NCI-H2029 (cell line): Measurements from ENCODE around the gene PGM1.

ENCODE experiments used
- DNase-seq: peaks from one replicate; lab custom pipeline; 2025; lab: John Stamatoyannopoulos, UW

PGM1 gene

DNA sequence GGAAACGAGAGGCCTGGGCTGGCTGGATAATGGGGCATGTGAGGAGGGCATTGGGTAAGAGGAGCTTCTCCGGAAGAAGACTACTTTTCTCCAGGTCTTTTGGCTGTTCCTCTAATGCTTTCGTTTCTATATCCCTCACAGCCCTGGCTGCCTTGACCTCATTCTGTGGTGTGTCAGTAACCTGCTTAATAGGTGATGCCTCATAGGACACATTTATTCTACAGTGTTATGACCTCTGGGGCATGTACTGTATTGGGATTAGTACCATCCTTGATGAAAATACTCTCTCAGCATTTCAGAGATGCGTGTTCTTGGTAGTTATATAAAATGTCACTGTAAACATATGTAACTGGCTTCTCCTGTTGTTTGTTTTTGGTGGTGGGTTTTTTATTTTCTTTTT, 40.1 kb downstream of the PGM1 start:
- DNase-seq: no peak

DNA sequence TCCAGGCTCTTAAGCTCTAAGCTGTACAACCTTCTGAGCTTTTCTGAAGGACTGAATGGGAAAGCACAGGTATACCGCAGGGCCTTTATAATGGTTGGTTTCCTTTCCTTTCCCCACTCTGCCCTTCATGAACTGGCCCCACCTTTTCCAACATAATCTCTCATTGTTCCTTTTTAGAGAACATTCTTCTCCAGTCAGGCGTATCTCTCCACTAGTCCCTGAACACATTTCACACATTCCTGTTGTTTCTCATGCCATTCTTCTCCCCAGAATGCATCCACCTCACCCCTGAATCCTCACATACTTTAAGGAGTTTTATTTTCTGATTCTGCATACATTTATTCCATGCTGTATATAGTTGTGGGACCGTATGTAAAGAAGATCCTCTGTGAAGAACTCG, 41.3 kb downstream of the PGM1 start:
- no peak for DNase-seq

DNA sequence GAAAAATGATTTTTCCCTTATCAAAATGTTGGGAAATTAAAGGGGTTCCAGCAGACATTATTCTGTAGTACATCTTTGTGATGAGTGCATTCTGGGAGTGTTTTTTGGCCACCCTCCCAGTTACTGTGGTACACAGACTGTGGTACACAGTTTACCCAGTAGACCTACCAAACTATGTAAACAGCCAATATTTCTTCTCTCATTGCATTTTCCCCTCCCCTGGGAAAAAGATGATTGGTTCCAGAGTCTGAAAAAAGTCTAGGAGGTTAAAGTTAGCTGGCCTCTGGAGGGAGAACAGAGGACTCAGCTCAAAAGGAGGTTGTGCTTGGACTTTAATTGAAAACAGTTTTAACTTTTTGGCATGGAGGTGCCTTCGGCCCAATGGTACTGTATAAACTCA, 42.5 kb downstream of the PGM1 start:
- DNase-seq: no peak

DNA sequence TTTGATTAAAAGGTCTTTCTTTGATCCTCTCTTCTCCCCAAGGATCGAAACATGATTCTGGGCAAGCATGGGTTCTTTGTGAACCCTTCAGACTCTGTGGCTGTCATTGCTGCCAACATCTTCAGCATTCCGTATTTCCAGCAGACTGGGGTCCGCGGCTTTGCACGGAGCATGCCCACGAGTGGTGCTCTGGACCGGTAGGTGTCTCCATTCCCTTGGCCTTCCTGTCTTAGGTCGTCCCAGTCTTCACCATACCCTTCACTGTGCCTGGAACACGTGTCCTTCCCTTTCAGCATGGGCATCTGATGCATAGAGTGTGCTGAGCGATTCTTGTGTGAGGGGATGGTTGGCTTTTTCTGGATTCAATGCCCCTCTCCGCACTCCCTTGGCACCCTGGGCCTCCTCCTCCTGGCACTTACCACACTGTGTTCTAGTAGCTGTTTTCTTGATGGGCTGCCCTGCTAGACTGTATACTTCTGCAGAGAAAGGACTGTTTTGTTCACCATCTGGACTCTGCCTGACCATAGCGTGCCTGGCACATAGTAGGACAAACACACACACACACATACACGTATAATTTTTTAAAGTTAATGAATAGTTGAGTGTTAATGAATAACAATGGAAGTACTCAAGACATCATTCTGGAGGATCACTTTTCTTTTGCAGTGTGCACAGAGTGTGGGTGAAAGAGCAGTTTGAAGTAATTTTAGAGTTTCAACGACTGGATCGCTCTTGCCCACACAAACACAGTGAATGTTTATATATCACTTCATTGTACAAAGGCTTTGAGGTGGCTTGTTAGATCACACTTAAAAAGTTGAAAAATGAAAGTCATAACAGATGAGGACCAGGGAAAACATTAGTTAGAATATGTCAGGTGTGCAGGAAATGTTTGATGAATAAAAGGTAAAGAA, 43.2 kb downstream of the PGM1 start:
- no peak for DNase-seq

DNA sequence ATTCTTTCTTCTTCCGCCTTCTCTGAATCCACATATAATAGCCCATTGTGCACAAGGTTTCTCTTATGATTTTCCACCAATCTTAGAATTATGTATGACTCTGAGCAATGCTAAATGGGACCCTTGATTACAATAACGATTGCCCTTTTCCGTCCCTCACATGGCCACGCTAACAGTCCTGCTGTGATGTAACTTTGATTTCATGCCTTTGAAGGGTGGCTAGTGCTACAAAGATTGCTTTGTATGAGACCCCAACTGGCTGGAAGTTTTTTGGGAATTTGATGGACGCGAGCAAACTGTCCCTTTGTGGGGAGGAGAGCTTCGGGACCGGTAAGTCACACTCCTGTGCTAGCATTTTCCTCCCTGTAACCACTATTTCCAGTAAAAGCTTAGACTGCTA, 45.3 kb downstream of the PGM1 start:
- DNase-seq: no peak

DNA sequence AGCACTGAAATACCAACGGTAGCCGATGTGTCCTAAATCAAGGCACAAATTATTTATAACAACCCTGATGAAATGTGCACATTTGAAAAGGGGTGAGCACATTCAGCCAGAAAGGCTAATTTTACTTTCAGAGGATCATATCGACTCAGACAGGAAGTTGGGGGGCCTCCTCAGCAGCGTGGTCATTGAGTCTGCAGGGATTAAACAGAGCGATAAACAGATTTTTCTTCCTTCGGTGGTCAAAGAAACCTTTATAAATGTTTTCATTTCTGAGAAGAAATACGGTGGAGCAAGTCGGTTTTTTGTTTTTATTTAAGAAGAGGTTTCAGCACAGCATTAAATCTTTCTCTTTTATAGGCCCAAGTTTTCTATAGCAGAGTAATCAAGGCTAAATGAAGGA, 45.7 kb downstream of the PGM1 start:
- no peak for DNase-seq

DNA sequence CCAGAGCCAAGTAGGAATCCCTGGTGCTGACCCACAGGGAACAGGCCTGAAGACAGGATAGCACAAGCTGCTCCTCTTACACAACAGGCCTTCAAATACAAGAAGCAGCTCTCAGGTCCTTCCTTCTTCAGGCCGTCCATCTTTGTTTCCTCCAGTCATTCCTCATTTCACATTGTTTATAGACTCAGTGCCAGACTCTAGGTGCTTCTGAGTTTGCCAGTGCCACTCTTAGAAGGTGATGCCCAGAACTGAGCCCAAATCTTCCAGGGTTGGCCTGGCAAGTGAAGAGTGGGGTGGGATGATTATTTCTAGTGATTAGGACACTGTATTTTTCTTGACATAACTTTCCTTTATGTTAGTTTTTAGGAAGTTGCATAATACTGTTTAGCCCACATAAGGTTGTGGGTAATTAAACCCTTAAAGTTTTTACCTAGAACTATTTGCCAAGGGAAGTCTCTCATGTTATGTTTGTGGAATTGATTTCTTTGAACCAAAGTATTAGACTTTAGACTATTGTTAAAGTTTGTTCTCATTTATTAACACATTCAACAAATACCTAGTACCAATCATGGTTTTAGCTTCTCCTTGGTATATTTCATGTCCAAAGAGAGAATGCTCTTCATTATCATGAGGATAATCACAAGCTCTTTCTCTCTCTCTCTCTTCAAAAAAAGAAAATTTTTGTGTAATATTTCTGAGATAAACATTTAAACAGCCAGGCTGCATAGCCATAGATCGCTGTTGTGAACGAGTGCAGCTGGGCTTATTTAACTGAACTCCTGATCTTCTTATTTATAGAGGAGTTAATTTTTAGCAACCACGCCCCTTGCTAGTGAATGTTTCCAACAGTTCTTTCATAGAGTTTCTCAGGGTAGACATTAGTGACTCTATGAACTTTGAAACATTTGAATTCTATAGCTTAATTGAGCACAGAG, 47.7 kb downstream of the PGM1 start:
- DNase-seq: no peak

DNA sequence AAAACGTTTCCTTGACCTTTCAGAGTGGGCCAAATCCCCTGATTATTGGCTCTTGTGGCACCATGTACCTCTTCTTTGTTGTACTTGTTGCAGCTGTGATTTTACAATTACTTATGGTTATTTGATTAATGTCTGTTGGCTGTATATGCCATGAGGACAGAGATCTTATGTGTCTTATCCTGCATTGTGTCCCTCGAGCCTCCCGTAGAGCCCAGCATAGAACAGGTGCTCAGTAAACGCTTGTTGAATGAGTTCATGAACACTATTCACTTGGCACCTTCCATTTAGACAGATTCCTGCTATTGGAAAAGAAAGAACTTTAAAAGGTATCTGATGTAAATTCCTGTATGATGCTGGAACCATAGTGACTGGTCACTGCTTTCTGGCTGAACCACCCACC, 48.4 kb downstream of the PGM1 start:
- DNase-seq: no peak

DNA sequence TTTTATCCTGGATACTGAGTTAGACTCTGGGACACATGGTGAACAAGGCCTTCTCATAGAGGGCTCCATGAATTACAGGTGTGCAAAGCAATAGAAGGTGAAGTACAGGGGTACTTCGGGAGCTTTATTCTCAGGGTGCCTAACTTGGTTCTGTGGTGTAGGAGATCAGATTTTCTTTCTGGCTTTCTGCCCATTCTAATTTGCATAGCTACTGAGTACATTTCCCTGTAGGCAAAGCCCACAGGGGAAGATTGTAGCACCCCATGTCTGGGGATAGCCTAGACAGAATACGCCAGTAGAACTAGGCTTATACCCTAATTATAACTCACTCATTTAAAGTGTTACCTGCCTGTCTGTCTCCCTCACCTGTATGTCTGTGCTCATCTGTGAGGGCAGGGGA, 49.7 kb downstream of the PGM1 start:
- DNase-seq: no peak

DNA sequence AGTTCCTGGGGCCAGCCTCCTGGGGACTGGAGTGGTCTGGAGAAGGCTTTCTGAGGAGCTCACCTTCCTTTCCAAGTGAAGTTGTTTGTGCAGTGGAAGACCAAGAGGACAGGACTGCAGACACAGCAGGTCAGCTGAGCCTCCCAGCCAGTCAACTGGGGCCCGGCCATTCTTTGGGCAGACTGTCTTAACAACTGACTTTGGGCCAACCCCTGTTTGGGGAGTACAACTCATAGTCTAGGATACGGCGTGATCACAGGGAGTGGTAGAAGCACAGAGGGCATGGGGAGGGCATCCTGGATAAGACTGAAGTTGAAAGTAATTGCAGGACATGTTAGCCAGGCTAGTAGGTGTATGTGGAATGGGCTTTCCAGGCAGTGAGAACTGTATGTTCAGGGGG, 50.3 kb downstream of the PGM1 start:
- no peak for DNase-seq

DNA sequence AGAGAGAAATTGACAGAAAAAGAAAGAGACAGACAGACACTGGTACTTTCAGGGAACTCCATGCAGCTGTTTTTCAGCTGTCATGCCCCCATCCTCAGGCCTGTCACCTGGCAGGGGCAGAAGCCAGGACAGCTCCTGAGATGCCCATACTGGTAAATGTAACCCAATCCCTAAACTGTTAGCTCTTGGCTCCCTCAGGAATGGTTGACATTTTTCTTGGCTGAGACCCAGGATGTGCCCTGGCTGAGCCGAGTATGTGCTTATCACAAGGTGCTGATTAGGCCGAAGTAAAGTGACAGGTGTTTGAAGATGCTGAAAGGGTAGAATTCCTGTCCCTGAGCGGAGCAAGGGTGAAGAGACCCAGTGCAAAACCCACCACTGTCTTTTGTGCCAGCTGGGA, 50.7 kb downstream of the PGM1 start:
- peak; percentile 94 for DNase-seq

DNA sequence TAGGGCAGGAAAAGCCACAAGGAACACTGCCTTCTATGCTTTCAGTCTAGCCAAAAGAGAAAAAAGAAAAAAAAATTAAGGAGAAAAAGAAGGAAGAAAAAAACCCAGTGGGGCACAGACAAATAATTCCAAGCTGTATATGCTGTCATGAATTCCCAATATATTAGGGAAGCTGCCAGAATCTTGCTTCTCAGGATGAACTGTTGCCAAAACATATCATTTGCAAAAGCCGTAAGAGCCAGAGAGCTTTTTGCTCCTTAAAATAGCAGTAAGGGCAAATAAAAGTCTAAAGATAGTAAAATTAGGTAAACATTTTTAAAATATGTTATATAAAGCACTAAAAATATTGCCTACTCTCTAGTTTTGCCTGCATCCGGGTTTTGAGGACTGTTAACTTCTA, 52.1 kb downstream of the PGM1 start:
- DNase-seq: no peak

DNA sequence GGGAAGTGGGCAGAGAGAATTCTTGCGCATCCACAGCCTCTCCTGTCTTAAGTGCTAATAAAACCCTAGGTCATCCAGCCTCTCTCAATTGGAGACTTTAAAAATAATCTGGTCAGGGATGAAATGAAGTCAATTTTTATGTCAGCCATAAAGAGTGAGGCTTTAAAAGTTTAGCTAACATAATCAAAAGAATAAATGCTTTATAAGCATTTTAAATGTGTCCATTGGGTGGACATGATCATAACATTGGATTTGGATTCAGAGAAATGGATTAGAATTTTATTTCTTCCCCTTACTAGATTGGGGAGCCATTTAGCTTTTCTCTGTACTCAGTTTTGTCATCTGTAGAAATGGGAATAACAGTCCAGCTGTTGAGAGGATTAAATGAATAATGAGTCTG, 55.5 kb downstream of the PGM1 start:
- DNase-seq: no peak

DNA sequence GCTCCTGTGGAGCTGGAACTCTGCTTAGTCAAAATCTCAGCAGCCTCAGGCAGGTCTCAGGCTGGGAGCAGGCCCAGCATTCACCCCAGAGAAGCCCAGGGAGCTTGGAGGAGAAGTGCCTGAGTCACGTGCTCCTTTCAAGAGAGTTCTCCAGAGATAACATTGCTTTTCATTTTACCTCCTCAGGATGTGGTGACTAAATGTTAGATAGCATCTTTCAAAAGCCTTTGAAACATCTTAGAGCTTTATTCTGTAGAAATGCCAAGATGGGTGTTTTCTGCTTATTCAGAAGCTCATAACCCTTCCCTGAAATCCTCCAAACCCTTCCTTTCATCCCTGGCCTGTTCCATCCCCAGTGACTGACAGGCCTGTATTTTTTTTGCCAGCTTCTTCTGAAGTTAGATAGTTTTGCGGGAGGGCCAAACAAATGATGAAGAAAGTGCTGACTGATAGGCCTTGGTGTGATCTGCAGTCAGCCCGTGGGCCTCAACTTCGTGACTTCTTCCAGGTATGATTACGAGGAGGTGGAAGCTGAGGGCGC, 58.0 kb downstream of the PGM1 start:
- DNase-seq: no peak

DNA sequence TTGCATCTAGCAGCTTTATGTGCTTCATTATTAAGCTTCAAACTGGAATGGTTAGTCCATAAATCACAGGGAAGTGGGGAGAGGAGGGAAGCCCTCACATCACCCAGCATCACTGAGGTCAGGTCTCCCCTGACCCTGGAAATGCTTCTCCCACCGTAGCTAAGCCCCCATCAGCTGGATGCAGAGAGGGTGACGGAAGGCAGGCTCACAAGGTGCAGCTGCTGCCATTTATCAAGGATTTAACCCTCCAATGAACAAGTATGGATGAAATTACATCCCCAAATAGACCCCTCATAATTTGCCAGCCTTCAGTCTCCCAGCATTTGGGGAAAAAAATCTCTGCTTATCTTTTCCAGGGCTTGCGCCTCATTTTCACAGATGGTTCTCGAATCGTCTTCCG, 60.8 kb downstream of the PGM1 start:
- no peak for DNase-seq

DNA sequence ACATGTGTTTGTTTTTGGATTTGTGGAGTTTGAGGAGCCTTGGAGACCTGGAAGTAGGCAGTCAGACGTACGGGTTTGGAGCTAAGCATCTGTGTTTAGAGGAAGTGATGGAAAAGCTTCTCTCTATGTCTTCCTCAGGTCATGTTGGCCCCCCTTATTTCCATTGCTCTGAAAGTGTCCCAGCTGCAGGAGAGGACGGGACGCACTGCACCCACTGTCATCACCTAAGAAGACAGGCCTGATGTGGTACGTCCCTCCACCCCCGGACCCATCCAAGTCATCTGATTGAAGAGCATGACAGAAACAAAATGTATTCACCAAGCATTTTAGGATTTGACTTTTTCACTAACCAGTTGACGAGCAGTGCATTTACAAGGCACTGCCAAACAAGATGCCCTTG, 66.2 kb downstream of the PGM1 start:
- DNase-seq: no peak

DNA sequence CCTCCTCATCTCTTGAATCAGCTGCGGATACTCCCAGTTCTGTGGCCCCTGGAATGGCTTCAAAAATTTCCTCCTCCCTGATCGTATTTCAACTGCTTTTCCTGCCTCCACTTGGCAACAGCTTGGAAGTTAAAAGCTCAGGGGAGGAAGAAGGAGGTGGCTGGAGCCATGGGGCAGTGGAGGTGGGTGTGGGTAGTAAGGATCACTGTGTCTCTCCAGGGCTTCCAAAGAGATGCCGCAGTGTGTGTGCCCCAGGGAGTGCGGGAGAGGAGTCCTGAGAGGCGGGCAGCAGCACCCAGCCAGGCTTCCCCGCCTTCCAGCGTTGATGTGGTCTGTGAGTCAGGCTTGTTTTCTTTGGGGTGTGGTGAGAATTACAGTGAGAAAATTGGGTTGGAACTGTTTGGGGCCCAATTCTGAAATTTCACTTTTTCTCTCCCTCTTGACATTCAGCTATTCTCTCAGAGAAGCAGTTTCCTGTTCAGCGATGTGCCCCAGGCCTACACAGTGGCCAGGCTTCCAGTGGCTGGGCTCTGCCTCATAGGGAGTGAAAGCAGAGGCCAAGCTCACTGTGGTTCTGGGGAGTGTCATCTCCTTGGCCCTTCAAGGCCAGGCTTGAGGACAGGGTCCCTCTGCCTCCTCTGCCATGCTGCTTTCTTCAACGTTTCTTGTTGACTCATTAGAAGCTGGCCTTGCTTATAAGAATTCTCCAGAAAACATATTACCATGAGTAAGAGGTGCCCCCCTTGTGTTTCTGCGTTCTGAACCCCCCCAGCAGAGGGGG, 69.0 kb downstream of the PGM1 start:
- DNase-seq: peak; percentile 47

DNA sequence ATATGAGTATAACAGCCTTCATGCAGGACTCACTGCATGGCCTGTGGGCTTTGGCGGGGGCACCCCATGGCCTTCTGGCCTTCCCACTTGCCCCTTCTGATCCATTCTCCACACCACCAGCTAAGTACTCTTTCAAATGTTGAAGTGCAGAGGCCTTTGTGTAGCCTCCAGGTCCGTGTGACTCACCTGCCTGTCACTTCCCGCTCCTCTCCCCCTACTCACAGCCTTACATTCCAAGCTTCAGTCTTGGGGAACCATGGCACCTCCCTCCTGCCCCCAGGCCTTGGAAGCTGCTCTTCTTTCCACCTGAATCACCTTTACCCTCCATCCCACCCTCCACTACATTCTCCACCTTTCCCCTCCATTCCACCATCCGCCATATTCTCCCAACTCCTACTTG, 69.6 kb downstream of the PGM1 start:
- DNase-seq: no peak

DNA sequence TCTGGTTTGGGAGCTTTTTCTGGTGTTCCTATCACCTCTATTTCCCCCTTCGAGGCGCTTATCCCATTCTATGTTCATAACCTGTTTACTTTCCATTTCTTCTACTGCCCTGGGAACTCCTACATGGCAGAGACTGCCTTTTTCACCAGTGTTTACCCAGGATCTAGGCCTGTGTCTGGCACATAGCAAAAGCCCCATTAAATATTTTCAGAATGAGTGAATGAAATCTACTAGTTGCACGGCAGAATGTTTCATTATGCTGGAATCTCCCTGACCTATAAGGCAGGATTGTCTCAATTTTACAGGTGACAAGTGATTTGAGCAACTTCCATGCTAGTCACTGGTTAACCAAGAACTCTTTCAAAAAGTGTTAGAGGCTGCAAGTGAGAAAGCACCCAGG, 70.1 kb downstream of the PGM1 start:
- no peak for DNase-seq

DNA sequence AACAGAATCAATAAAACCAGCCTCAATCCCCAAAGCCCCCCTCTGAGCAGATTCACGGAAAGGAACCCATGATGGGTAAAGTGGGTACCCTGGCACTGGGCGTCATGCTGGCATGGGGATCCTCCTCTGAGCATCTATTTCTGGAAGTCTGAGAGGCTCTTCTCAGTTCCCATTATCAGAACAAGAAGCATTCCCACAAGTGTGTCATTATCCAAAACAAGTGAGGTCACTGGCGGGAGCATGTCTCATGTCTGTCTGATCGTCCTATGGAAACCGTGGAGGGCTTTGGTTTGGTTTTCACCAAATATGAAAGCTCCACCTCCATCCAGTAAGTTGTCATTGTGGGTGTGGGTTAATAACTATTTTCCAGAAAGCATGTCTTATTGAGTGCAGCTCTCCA, 70.7 kb downstream of the PGM1 start:
- no peak for DNase-seq

DNA sequence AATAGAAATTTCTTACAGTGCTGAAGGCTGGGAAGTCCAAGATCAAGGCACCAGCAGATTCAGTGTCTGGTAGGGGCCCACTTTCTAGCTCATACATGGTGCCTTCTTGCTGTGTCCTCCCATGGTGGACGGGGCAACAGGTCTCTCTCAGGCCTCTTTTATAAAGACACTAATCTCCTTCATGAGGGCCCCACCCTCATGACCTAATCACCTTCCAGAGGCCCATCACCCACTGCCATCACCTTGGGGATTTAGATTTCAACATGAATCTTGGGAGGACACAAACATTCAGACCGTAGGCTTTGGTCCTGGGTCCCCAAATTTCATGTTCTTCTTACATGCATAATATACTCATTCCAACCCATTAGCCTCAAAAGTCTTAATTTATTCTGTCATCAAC, 71.5 kb downstream of the PGM1 start:
- DNase-seq: no peak

DNA sequence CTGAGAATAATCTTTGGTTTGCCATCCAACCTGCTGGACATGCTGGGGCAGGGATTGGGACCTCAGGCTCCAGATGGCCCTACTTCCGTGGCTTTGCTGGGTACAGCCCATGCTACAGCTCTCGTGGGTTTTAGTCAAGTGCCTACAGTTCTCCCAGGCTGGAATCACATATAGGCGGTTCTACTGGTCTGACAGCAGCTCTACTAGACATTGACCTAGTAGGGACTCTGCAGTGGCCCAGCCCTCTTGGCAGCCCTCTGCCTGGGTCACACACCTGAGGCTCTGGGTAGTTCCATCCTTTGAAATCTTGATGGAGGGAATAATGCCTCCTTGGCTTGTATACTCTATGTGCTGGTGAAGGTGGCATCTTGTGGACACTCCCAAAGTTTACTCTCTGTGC, 72.2 kb downstream of the PGM1 start:
- no peak for DNase-seq
